Stomach (tissue), 9 donors: ENCODE measurements around the gene CHD9NB. TPM values are rescaled to one million over a fixed set of nuclear protein-coding genes. Genes with fewer than 3 reads are reported as not detected.

Experiments used
- DNase-seq, 2 donors: peaks; one replicate each; pipeline versions ENCODE4 v3.0.0 to v3.0.0-alpha.2; 2013 to 2019
- H3K27ac ChIP-seq, 5 donors: fragments of 200-600 bp in 4 of 5; sonication (generic) in 4 of 5; one replicate each; pipeline ENCODE4 v1.5.1; 2013 to 2019; ENCODE audit warnings: mild to moderate bottlenecking in 1 of 5, moderate library complexity in 1 of 5
- H3K27me3 ChIP-seq, 3 donors: fragments of 200-600 bp; sonication (generic); one replicate each; pipeline ENCODE4 v1.5.1; 2017 to 2019; ENCODE audit warnings: mixed run types in 1 of 3
- H3K36me3 ChIP-seq, 4 donors: fragments of 200-600 bp; sonication (generic); 1 replicate in 3 of 4; 2 replicates in 1 of 4; pipeline ENCODE4 v1.5.1; 2016 to 2019
- H3K4me1 ChIP-seq, 4 donors: fragments of 200-600 bp; sonication (generic); one replicate each; pipeline ENCODE4 v1.5.1; 2016 to 2019
- H3K4me3 ChIP-seq, 4 donors: fragments of 200-600 bp; sonication (generic) in 3 of 4; one replicate each; pipeline ENCODE4 v1.5.1; 2016 to 2019; ENCODE audit warnings: mild to moderate bottlenecking in 1 of 4
- H3K9me3 ChIP-seq, 4 donors: fragments of 200-600 bp; sonication (generic); one replicate each; pipeline ENCODE4 v1.5.1; 2016 to 2019
- CTCF ChIP-seq, 7 experiments: fragments of 450-650 bp in 4 of 7; fragments of 200-600 bp in 3 of 7; sonication (generic) in 3 of 7; IDR thresholded peaks; one replicate each; pipeline ENCODE4 v1.5.1; 2016 to 2019; ENCODE audit warnings: antibody characterized with exemption in 7 of 7, control low read depth in 2 of 7, mild to moderate bottlenecking in 1 of 7
- EP300 ChIP-seq: sonication (generic); formaldehyde crosslinking; IDR thresholded peaks from one replicate; pipeline ENCODE4 v1.6.1; 2017; ENCODE audit warnings: antibody characterized with exemption
- POLR2A ChIP-seq, 4 donors: fragments of 450-650 bp; IDR thresholded peaks; one replicate each; pipeline ENCODE4 v1.6.1; 2016; ENCODE audit warnings: antibody characterized with exemption in 4 of 4, control low read depth in 2 of 4, mild to moderate bottlenecking in 1 of 4, moderate library complexity in 1 of 4
- POLR2AphosphoS5 ChIP-seq, 3 donors: sonication (generic); formaldehyde crosslinking; IDR thresholded peaks; one replicate each; pipeline ENCODE4 v1.6.1; 2016; ENCODE audit warnings: antibody characterized with exemption in 3 of 3
- WGBS, 5 donors: extraction: QIAGEN DNeasy Blood & Tissue Kit in 3 of 5; methylation state at CpG; one replicate each; pipeline versions ENCODE4 v1.1.5 to v1.1.7; 2013 to 2018; 5-methylcytosine and 5-hydroxymethylcytosine counted together
- intact Hi-C: fragments of 100-400 bp; cut with DNase I; formaldehyde crosslinking; loops from one replicate; pipeline ENCODE4 v1.15.1; 2023; ENCODE audit warnings: low total_unique reads
- polyA plus RNA-seq, 3 donors: library from polyadenylated mRNA; stranded (reverse); fragments of 200-250 nt; gene quantifications; one replicate each; pipeline ENCODE4 v1.2.3, GENCODE V29; 2013
- total RNA-seq, 5 donors: library from RNA; depleted of rRNA; stranded (reverse); fragments of >200 nt; gene quantifications; one replicate each; pipeline versions ENCODE4 v1.1.0 to v1.2.3, GENCODE V29; 2014 to 2016
- donor health status: healthy with polysubstance abuse.
- donor health status: Bipolar disorder and iron deficiency.
- donor health status: healthy.

Gene CHD9NB
- total and polyA plus RNA-seq, 8 donors: 0.58 to 8.2 (median 0.93) TPM; not detected in 1

- H3K9me3 ChIP-seq: no peaks in the 10 kb centered on the region
- no peaks in the 10 kb centered on the region for H3K27me3 ChIP-seq
- DNase-seq: no peak
- H3K27ac ChIP-seq: peak overlapping the region in 1 of 5 donors; percentile 90
- intact Hi-C loops: loop anchor here (10.0 kb wide), 1 partner anchor 97 kb away; no protein-coding TSS in a partner anchor
- peaks cover 34 to 67% (median 50%) of the 10 kb centered on the region in 4 donors for H3K4me1 ChIP-seq
- no peak overlapping the region for H3K4me3 ChIP-seq
- H3K36me3 ChIP-seq: no peaks in the 10 kb centered on the region
- WGBS, 5 donors: 83 to 88% (median 87%) methylated on average over 8 of the region's 8 CpGs
- TF ChIP-seq POLR2AphosphoS5 (IDR thresholded peaks at IDR 0.05) (no peak), CTCF (IDR thresholded peaks at IDR 0.05) (no peak), EP300 (no peak), POLR2A (IDR thresholded peaks at IDR 0.05) (no peak)
Observed at GRCh38 chr16:53057658-53058057, 5.0 kb upstream of the CHD9NB start.

- WGBS, 5 donors: 67 to 82% (median 79%) methylated on average over 8 of the region's 8 CpGs
- no peak for DNase-seq
Observed at GRCh38 chr16:53056392-53056881, 3.7 kb upstream of the CHD9NB start.

GRCh38 chr16:53055541-53056391 lies 3.1 kb upstream of the CHD9NB start:
- TF ChIP-seq POLR2A (IDR thresholded peaks at IDR 0.05): no peak
- TF ChIP-seq POLR2AphosphoS5 (IDR thresholded peaks at IDR 0.05): peak in 1 of 3 donors; percentile 21
- H3K4me1 ChIP-seq: peaks cover 21 to 58% (median 41%) of the 10 kb centered on the region in 4 donors
- intact Hi-C loops: loop anchor here (10.0 kb wide), 1 partner anchor 99 kb away; no protein-coding TSS in a partner anchor
- no peaks in the 10 kb centered on the region for H3K9me3 ChIP-seq
- no peaks in the 10 kb centered on the region for H3K36me3 ChIP-seq
- H3K27me3 ChIP-seq: no peaks in the 10 kb centered on the region
- peak in 1 of 2 donors; percentile 78 for DNase-seq
- H3K27ac ChIP-seq: peak overlapping the region; percentile 81 to 94 (median 90)
- peak overlapping the region; percentile 67 to 80 (median 72) for H3K4me3 ChIP-seq
- WGBS, 5 donors: 25 to 40% (median 30%) methylated on average over 10 of the region's 10 CpGs

More at GRCh38 chr16:53056392-53056881, 3.7 kb upstream of the CHD9NB start:
- Histone ChIP-seq H3K27me3 (no peaks in the 10 kb centered on the region), H3K36me3 (no peaks in the 10 kb centered on the region), H3K9me3 (no peaks in the 10 kb centered on the region), H3K4me3 (peak overlapping the region in 3 of 4 donors; percentile 67 to 80 (median 74)), H3K4me1 (peaks cover 23 to 63% (median 43%) of the 10 kb centered on the region in 4 donors), H3K27ac (peak overlapping the region in 4 of 5 donors; percentile 89 to 94 (median 90))
- TF ChIP-seq EP300 (no peak), POLR2A (IDR thresholded peaks at IDR 0.05) (no peak), CTCF (IDR thresholded peaks at IDR 0.05) (no peak), POLR2AphosphoS5 (IDR thresholded peaks at IDR 0.05) (no peak)
- intact Hi-C loops: loop anchor here (10.0 kb wide), 1 partner anchor 98 kb away; no protein-coding TSS in a partner anchor

GRCh38 chr16:53054670-53055485 lies 2.2 kb upstream of the CHD9NB start, which contains the start of gene CHD9:
CHD9 (plus strand) TSS chr16:53054991; CDS start chr16:53156090, 101,099 bp downstream.
- WGBS, 5 donors: 0 to 1% (median 0%) methylated on average over 14 to 62 of the region's 62 CpGs
- peak; percentile 89 to 96 for DNase-seq
- Histone ChIP-seq H3K9me3 (no peaks in the 10 kb centered on the region), H3K36me3 (no peaks in the 10 kb centered on the region), H3K27me3 (no peaks in the 10 kb centered on the region), H3K4me3 (peak within 1 kb of the TSS; percentile 67 to 80 (median 72)), H3K4me1 (peaks cover 21 to 58% (median 41%) of the 10 kb centered on the region in 4 donors), H3K27ac (peak within 1 kb of the TSS; percentile 81 to 94 (median 90))
- intact Hi-C loops: loop anchor here (10.0 kb wide), 1 partner anchor 100 kb away; no protein-coding TSS in a partner anchor
- peak in 6 of 7 experiments; percentile 91 to 100 (median 99) for TF ChIP-seq CTCF (IDR thresholded peaks at IDR 0.05)
- no peak for TF ChIP-seq POLR2A (IDR thresholded peaks at IDR 0.05)
- TF ChIP-seq EP300: no peak
- TF ChIP-seq POLR2AphosphoS5 (IDR thresholded peaks at IDR 0.05): peak; percentile 33 to 82 (median 67)
